SH-SY5Y (cell line): ENCODE data around the gene NFIB.
A peak's percentile ranks its signal among the peaks of the same experiment; 100 is the strongest.

Source experiments
- GATA2 ChIP-seq: IDR thresholded peaks from 2 replicates; pipeline ENCODE4 v1.6.1; 2011; ENCODE audit warnings: mild to moderate bottlenecking, low read depth, low read length
- GATA3 ChIP-seq: IDR thresholded peaks from 2 replicates; pipeline ENCODE4 v1.6.1; 2011; ENCODE audit warnings: low read depth, mild to moderate bottlenecking, low read length, moderate library complexity

The NFIB gene

GRCh38 chr9:14311171-14311949 is 2.6 kb downstream of the NFIB start:
- no peak for TF ChIP-seq GATA2
- TF ChIP-seq GATA3 = no peak

- TF ChIP-seq GATA3 (no peak), GATA2 (no peak)
Measured at GRCh38 chr9:14310311-14310710, 3.6 kb downstream of the NFIB start.

GRCh38 chr9:14309403-14309802 is 4.5 kb downstream of the NFIB start:
- TF ChIP-seq GATA2 (0 out of 2 replicates have a peak, but pooled peaks have one; percentile 40), GATA3 (no peak)

GRCh38 chr9:14308853-14309145 is 5.1 kb downstream of the NFIB start:
- TF ChIP-seq GATA2 (no peak), GATA3 (no peak)

- TF ChIP-seq GATA2 (no peak), GATA3 (no peak)
Measured at GRCh38 chr9:14307989-14308852, 5.7 kb downstream of the NFIB start.

DNA sequence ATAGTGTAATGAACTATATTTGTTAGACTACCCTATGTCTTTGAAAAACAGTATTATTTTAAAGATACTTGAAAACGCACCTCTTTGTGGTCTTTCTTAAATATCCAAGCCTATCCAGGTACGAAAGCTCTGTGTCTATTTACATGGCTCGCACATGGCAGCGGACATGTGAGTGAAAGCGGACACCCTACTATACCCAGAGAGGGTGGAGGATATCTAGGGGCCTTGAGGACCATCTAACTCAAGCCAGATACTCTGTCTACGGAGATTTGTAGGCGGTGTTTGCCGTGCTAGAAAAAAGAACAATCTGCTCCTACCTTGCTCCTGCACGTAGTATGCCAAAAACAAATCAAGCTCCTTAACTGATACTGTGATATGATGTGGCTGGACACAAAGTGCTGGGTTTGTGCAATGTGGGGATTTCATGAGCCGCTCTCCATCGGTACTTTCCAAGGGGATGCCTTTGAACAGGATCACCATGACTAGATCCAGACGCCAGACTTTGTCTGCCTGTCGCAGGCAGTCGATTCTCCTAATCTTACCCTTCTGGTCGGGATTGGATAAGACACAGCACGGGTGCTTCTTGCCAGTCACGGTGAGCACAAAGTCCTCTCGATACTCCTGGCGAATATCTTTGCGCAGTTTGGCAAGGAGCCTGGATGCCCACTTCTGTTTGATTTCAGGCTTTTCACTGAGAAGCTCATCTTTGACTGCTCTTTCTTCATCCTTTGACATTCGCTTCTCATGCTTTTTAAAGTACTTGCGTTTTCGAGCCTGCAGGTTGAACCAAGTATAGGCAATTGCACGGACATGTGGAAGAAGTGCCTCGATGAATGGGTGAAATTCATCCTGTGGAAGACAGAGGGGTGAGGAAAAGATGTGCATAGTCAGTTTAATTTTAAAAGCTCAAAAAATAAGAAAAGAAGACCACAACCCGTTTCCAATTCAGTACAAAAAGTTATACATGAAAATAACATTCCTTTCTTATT is 7.0 kb downstream of the NFIB start:
- no peak for TF ChIP-seq GATA3
- peak; percentile 15; the same call in 1 of the 2 replicates for TF ChIP-seq GATA2

GRCh38 chr9:14306188-14306587 is 7.8 kb downstream of the NFIB start:
- TF ChIP-seq GATA2 = no peak
- no peak for TF ChIP-seq GATA3

- no peak for TF ChIP-seq GATA2
- TF ChIP-seq GATA3 = no peak
Measured at GRCh38 chr9:14304259-14304658, 9.7 kb downstream of the NFIB start.

DNA sequence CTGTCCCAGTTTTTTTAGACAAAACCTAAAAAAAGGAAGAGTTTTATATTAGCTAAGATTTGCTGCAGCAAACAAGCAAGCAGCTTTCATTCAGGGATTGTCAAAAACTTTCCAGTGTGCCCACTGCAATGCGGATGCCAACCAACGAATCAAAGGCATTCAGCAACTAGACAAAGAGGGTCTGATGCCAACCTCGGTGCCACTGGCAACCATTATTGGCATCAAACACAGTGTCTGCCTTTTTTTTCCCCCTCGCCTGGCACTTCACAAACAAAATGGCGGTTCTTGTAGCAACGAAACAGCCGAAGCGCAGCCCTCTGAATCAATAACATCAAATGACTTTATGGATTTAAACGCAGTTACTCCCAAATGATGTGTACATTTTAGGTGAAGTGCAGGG is 10.4 kb downstream of the NFIB start:
- no peak for TF ChIP-seq GATA2
- no peak for TF ChIP-seq GATA3

DNA sequence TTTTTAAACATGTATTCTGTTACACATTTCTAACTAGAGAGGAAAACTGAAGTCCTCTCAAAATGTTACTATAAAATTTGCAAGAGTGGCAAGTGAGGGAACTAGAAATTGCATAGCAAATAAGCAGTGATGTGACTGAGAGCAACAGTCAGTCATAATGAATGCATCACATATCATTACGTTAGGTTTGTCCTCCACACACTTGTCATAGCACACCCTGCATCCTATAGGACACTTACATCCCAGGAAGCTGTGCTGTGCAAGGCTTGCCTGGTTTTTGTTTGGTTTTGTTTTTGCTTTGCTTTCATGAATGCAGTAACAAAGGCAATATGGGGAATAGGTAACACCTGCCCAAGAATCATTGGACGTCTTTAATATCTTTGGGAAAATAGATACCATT is 10.8 kb downstream of the NFIB start:
- TF ChIP-seq GATA2 = no peak
- TF ChIP-seq GATA3 = no peak

DNA sequence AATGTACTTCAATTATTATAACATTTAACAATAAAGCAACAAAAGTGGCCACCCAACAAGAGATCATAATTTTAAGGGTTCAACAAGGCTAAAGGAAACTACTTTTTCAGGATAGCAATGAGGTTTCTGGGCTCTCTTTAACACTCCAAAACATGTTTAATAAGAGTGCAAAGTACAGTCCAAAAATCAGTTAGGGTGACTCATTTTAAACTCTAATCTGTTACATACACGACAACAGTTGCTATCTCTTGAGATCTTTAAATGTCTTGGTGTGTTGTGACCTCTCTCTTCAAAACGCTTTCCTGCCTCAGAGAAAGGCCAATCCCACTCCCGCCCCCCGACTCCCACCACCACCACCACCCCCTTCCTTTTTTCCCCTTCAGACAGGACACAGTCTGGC is 11.5 kb downstream of the NFIB start:
- TF ChIP-seq GATA3 (no peak), GATA2 (no peak)

DNA sequence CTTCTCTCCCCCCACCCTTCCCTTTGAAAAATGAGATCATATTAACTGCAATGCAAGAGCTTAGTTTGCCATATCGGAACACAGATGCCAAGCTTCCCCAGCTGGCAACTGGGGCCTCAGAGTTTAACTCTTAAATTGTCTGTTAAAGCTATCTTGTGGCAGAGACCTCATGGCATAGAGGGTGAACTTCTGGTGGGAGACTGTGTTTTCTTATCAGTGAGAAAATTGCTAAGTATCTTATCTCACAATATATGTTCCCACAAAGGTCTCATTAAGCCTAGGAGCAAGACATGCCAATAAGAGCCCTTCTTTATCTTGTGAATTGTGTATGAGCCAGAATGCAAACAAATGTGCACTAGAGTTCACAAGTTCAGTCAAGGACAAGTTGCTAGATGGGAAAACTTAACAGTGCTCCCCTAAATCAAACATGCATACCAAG is 12.3 kb downstream of the NFIB start:
- TF ChIP-seq GATA3 (no peak), GATA2 (no peak)

GRCh38 chr9:14301006-14301405 is 12.9 kb downstream of the NFIB start:
- TF ChIP-seq GATA2 = no peak
- TF ChIP-seq GATA3 = no peak

GRCh38 chr9:14300588-14300987 is 13.4 kb downstream of the NFIB start:
- TF ChIP-seq GATA3 (no peak), GATA2 (no peak)
